ENCODE results near the gene C4B.
A peak's percentile ranks its signal among the peaks of the same experiment; 100 is the strongest.
"Not testable (repeated sequence)": the region's sequence is repeated elsewhere in the genome, so short reads cannot be mapped to it uniquely, and the experiment has no call there.

The C4B gene

DNA sequence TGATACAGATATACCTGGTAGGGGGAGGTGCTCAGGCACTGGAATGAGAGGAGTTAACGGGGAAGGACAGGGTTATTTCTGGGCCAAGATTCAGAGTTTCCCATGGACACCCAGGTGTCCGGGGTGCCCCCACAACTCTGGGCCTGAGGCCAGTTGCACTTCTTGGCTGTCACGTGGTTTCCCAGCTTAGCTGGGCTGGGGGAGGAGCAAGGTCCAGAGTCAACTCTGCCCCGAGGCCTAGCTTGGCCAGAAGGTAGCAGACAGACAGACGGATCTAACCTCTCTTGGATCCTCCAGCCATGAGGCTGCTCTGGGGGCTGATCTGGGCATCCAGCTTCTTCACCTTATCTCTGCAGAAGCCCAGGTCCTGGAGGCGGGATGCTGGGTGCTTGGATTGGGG, at the start of gene C4B:
C4B (plus strand) TSS at position 249 of the 400 bp plus-strand sequence; CDS start at position 300, 51 bp downstream.
- DNase-seq: not testable (repeated sequence)

DNA sequence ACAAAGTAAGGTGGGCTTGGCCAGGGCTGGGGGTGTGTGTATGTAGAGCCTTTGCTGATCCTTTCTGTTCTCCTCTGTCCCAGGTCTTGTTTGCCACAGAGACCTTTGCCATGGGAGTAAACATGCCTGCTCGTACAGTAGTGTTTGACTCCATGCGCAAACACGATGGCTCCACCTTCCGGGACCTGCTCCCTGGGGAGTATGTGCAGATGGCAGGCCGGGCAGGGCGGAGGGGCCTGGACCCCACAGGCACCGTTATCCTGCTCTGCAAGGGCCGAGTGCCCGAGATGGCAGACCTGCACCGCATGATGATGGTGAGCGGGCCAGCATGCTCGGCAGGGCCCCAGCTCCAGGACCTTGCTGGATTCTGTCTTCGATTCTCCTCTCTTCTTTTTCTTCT, 48.9 kb upstream of the C4B start:
- DNase-seq: no peak

DNA sequence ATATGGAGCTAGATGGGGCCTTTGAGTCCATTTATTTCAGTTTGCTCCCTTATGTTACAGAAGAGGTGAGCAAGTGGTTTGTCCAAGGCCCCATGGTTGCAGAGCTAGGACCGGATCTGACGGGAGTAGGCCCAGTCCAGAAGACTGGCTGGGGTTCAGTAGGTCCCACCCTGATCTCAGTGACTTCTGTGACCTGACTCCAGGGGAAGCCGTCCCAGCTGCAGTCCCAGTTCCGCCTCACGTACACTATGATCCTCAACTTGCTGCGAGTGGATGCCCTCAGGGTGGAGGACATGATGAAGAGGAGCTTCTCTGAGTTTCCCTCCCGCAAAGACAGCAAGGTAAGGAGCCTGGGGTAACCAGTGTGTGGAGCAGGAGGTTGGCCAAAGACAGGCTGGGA, 48.1 kb upstream of the C4B start:
- no peak for DNase-seq

DNA sequence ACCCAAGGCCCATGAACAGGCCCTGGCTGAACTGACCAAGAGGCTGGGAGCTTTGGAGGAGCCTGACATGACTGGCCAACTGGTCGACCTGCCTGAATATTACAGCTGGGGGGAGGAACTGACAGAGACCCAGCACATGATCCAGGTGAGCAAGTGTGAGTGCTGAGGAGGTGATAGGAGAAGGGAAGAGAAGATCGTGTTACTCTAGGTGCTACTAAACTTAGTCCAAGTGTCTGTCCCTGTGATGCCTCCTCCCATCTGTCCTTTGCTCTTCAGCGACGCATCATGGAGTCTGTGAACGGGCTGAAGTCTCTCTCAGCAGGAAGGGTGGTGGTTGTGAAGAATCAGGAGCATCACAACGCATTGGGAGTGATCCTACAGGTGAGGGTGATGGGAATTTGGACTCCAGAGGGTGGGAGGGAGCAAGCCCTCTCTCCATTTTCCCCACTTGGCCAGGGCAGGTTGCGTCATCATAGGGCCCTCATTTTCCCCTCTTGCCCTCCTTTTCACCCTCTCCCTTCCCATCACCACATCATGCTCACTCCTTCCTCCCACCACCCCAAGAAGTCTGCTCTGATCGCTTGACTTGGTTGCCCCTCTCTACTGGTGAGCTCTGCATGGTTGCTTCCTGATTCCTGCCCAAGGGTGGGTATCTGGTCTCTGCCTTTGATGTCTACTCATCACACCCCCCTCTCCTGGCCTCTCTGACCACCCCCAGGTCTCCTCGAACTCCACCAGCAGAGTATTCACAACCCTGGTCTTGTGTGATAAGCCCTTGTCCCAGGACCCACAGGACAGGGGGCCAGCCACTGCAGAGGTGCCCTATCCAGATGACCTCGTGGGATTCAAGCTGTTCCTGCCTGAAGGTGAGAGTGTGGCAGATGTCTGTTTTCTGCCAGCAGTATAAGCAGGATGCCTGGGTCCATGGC, 47.3 kb upstream of the C4B start:
- no peak for DNase-seq

DNA sequence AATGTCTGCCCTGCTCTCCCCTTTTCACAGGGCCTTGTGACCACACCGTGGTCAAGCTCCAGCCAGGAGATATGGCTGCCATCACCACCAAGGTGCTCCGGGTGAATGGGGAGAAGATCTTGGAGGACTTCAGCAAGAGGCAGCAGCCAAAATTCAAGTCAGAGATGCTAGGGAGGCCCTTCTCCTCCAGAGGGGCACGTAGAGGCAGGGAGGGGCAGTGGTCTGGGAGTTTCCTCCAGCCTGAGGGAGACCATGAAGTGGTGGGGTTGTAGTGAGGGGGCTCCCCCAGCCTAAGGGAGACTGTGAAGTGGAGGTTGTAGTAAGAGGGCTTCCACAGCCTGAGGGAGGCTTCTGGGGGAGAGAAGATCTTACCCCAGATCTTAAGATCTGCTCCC, 46.7 kb upstream of the C4B start:
- no peak for DNase-seq

DNA sequence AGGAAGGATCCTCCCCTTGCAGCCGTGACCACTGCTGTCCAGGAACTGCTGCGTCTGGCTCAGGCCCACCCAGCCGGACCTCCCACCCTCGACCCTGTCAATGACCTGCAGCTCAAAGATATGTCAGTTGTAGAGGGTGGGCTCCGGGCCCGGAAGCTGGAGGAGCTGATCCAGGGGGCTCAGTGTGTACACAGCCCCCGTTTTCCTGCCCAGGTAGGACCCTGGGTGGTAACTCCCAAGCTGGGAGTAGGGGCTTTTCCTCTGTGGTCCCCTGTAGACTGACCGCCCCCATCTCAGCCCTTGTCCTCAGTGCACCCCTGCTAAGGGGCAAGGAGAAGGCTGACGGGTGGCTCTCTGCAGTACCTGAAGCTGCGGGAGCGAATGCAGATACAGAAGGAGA, 46.3 kb upstream of the C4B start:
- no peak for DNase-seq

DNA sequence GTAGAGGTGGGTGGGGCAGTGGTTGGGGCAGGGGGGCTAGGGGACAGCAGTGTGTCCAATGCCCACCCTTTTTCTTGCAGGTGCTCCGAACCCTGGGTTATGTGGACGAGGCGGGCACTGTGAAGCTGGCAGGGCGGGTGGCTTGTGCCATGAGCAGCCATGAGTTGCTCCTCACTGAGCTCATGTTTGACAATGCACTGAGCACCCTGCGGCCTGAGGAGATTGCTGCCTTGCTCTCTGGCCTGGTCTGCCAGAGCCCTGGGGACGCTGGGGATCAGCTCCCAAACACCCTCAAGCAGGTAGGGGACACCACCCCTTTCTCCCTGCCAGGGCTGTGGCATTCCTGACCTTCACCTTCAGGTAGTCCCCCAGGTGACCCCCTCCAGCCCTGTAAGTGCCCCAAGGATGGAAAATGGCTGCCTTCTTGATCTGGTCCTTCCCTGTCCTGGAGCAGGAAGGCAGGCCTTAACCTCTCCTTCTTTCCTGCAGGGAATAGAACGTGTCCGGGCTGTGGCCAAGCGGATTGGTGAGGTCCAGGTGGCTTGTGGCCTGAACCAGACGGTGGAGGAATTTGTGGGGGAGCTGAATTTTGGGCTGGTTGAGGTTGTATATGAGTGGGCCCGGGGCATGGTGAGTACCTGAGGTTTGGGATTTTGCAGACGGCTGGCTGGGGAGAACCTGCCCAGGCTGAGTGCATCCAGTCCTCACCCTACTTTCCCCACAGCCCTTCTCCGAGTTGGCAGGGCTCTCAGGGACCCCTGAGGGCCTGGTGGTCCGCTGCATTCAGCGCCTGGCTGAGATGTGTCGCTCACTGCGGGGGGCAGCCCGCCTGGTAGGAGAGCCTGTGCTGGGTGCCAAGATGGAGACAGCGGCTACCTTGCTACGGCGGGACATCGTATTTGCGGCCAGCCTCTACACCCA, 45.5 kb upstream of the C4B start:
- DNase-seq: no peak

DNA sequence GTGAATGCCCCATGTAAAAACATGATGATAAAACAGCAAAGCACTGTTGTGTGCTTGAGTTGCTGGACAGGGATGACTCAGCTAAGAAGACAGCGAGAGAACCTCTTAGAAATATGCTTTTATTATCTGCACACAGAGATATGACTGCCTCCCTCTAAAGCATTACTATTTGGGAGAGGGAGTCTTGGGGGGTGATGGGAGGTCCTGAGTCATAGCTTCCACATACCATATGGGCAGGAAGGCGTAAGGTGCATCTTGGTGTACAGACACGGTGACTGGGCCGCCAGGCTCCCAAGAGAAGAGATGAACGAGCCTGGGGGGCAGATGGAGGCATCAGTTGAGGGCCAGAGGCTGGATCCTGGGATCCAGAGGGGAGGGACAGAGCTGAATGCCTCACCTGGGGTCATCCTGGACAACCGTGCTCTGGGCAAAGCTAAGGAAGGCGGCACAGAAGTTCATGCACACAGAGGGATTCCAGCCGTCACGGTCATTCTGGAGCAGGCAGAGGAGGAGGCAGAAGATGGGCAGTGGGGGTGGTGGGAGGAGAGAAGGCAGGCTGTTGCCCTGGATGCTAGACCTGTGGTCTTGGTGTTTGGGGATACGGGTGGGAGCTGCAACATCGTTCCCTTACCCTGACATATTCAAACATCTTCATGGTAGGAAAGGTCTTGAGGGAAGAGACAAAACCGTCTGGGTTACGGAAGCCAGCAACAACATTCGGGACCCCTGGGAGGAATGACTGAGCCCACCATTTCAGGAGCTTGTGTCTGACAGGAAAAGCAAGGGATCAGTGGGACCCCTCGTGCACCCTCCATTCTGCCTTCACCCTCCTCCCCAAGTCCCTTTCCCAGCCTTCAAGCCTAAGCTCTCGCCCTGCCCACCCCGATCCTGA, 44.6 kb upstream of the C4B start:
- DNase-seq: no peak

DNA sequence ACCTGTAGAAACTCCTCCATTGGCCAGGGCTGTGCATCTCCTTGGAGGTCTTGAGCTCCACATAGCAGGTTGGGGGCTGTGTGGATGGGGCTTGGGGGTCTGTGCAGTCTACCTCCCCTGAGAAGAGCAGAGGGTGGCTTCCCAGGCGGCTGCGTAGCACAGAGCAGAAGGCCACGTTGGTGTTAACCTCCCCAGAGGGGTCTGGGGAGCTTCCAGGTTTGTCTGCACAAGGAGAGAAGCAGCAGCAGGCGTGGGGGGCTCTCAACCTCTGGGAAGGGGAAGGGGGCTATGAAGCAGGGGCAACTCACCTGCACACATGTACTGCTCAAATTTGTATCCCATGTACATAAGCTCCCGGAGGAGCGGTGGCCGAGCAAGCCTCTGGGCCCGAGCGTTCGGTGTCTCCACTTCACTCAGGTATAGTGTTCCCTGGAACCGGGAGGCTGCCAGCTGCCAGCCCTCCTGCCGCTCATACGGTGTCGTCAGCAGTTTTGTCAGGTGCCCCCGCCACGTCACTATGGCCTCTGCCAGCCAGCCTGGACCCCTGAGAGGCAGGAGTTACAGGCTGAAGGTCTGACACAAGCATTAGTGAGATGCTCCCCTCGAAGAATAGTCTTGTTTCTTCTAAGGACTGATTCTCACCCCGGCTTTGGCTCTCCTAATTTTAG, 43.9 kb upstream of the C4B start:
- no peak for DNase-seq

DNA sequence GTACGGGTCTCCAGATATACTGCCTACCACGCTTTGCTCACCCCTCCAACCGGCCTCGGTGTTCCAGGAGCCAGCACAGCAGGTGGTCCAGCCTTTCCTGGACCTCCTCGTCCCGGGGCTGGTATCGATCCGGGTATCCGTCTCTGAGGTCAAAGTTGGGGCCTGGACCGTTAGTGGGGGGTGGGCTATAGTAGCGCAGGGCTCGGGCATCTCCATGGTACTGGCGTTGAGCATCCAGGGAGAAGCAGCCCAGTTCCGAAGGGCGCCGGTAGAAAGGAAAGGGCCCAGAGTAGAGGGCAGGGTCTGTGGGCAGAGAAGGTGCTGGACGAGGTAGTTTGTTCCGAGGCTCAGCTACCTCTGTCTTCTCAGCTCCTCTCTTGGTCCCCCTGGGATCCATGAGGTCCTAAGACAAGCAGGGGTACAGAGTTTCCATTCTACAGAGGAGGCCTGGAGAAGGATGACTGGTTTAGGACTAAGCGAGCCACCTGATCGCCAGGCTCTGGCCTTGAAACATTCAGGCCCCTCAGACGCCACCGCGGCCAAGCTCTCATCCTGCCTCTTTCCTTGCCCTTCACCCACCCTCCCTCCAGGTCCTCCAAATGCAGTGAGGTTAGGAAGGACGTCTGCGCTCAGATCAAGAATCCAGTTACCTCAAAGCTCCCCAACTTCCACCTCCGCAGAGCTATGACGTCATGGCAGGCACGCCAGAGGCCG, 43.2 kb upstream of the C4B start:
- no peak for DNase-seq

DNA sequence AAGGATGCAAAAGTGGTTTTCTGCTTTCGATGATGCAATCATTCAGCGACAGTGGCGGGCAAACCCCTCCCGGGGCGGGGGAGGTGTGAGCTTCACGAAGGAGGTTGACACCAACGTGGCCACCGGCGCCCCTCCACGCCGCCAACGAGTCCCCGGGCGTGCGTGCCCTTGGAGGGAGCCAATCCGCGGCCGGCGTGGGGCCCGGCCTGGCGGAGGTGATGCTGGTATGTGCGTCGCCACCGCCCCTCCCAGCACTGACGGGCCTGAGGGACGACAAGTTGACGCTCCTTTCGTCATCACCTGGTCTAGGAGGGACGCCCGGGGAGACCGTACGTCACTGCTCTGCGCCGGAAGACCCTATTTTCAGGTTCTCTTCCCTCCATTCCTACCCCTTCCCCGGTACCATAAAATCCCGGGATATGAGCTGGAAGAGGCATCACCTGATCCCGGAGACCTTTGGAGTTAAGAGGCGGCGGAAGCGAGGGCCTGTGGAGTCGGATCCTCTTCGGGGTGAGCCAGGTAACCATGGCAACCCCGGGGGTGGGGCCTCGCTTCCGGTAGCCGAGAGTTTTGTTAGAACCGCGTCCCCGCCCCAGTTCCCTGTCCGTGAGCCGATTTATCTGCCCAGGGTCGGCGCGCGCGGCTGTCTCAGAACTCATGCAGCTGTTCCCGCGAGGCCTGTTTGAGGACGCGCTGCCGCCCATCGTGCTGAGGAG, 42.4 kb upstream of the C4B start, which contains the start of gene DXO:
DXO (minus strand) TSS at position 146 of the 716 bp plus-strand sequence. CDS start 463 bp downstream, outside the sequence.
- DNase-seq: peak; percentile 89 to 96

DNA sequence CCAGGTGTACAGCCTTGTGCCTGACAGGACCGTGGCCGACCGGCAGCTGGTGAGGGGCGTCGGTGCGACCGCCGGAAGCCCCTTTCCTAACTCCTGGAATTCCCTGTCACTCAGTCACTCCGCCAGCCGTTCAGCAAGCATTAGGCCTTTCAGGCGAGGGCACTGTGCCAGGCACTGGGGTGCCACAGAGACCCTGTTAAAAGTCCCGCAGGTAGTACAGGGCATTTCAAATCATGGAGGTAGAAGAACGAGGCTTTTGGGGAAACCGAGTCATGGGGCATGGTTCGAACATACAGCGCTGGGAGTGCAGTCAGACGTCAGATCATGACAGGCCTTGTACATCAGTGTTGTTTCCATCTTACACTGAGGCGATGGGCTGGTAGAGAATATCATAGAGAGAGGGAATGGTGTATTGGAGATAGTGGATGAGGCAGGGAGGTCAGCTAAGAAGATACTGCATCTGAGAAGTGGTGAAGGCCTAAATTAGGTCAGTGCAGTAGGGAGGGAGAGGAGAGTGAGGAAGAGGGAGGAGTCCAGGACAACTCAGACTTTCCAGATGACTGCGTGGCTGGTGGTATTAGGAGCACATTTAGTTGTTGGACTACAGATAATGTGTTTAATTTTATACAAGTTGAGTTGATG, 41.8 kb upstream of the C4B start:
- DNase-seq: no peak

DNA sequence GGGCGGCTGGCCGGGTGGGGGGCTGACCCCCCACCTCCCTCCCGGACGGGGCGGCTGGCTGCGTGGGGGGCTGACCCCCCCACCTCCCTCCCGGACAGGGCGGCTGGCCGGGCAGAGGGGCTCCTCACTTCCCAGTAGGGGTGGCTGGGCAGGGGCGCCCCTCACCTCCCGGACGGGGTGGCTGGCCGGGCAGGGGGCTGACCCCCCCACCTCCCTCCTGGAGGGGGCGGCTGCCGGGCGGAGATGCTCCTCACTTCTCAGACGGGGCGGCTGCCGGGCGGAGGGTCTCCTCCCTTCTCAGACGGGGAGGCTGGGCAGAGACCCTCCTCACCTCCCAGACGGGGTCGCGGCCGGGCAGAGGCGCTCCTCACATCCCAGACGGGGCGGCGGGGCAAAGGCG, 38.5 kb upstream of the C4B start:
- DNase-seq: not testable (repeated sequence)

DNA sequence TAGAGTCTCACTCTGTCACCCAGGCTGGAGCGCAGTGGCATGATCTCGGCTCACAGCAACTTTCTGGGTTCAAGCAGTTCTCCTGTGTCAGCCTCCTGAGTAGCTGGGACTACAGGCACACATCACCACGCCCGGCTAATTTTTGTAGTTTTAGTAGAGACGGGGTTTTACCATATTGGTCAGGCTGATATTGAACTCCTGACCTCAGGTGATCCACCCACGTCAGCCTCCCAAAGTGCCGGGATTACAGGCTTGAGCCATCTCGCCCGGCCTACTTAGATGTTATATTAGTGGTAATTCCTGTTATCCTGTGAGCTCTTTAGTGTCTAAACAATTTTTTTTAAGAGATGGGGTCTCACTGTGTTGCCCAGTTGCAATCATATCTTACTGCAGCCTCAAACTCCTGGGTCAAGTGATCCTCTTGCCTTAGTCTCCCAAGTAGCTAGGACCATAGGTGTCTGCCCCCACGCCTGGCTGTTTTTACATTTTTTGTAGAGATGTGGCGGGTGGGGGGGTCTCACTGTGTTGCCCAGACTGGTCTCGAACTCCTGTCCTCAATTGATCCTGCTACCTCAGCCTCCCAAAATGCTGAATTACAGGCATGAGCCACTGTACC, 36.7 kb upstream of the C4B start:
- DNase-seq: no peak

DNA sequence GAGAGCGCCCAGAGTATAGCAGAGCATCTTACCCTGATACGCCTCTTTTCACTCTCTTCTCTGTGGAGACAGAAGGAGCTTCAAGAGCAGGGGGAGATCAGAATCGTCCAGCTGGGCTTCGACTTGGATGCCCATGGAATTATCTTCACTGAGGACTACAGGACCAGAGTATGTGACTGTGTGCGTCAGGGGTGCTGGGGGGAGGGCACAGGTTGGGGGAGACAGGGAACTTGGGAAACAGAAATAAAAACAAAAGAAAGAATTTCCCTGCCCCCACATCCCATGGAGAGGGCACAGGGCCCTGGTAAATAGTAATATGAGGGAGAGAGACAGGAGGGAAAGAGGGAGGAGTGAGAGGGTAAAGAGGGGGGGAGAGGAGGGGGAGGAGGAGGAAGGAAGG, 35.8 kb upstream of the C4B start:
- no peak for DNase-seq

DNA sequence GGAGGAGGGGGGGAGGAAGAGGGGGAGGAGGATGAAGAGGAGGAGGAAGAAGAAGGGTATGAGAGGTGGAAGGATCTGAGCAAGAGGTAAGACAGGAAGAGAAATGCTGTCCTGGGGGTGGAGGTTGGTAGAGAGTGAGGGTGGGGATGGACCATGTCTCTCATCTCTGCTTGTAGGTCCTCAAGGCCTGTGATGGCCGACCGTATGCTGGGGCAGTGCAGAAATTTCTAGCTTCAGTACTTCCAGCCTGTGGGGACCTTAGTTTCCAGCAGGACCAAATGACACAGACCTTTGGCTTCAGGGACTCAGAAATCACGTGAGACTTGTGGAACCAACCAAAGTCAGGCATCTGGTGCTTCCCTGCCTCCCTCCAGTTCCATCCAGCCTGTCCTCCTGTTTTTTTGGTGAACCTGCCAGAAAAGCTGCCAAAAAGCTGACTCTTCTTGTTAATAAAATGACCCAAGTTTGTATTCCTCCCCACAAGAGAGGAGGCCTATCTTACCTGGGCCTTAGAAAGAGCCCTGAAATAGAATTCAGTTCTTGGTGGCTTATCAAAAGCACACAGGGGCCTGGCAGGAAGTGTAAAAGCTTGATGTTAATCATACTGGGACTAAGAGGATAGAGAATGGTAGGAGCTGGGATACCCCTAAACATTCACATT, 35.2 kb upstream of the C4B start:
- DNase-seq: no peak

DNA sequence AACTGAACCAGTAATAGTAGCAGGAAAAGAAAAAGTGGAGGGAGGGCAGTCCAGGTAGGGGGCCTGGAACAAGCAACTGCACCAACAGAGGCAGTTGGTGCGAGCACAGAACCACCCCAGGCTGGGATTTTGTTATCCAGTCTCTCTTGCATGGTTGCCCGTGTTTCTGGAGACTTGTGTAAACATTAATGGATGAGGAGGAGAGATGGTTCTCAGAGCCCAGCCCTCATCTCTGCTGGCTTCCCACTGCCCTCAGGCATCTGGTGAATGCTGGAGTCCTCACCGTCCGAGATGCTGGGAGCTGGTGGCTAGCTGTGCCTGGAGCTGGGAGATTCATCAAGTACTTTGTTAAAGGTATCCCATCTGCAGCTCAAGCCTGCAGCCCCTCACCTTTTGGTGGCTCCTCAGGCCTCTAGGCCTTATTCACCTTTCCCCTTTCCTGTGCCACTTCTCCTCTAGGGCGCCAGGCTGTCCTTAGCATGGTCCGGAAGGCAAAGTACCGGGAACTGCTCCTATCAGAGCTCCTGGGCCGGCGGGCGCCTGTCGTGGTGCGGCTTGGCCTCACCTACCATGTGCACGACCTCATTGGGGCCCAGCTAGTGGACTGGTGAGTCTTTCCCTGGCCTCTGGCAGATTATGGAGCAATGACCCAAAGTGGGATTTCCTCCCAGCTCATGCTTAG, 34.3 kb upstream of the C4B start:
- not testable (repeated sequence) for DNase-seq

DNA sequence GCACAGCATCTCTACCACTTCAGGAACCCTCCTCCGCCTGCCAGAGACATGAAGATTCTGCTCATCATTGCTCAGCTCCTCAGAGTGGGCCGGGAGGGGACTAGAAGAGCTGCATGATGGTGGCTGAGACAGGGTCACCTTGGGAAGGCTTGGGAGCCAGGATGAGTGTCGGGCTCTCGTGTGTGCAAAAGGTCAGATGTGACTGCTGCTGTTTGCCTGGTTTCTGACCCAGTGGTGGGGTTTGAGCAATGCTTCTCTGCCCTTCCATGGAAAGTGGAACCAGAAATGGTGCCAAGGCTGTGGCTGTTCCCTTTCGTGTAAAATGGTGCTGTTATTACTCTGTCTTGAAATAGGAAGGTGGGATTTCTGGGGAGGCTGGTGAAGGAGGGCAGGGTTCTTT, 33.6 kb upstream of the C4B start:
- DNase-seq: not testable (repeated sequence)

Data from hippocampal formation (tissue), 2 donors.